ENCODE data around the gene RAB11FIP5. TPM values are rescaled to one million over a fixed set of nuclear protein-coding genes. Genes with fewer than 3 reads are reported as not detected.

Gene RAB11FIP5
- total and polyA plus RNA-seq, 2 experiments from 2014 or later = 4.4 to 16.6 TPM

GRCh38 chr2:73059106-73059505, 53.6 kb downstream of the RAB11FIP5 start (continued):
- TF ChIP-seq, protein P1, sequence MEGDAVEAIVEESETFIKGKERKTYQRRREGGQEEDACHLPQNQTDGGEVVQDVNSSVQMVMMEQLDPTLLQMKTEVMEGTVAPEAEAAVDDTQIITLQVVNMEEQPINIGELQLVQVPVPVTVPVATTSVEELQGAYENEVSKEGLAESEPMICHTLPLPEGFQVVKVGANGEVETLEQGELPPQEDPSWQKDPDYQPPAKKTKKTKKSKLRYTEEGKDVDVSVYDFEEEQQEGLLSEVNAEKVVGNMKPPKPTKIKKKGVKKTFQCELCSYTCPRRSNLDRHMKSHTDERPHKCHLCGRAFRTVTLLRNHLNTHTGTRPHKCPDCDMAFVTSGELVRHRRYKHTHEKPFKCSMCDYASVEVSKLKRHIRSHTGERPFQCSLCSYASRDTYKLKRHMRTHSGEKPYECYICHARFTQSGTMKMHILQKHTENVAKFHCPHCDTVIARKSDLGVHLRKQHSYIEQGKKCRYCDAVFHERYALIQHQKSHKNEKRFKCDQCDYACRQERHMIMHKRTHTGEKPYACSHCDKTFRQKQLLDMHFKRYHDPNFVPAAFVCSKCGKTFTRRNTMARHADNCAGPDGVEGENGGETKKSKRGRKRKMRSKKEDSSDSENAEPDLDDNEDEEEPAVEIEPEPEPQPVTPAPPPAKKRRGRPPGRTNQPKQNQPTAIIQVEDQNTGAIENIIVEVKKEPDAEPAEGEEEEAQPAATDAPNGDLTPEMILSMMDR (conservative IDR thresholded peaks at IDR 0.05; ENCODE audit: low read depth in 2 of 2) = no peak
- TF ChIP-seq POLR2AphosphoS5 (IDR thresholded peaks at IDR 0.05; ENCODE audit: low read depth) = no peak
- TF ChIP-seq EZH2phosphoT487 (IDR thresholded peaks at IDR 0.05; ENCODE audit: unreplicated experiment) = no peak

DNA sequence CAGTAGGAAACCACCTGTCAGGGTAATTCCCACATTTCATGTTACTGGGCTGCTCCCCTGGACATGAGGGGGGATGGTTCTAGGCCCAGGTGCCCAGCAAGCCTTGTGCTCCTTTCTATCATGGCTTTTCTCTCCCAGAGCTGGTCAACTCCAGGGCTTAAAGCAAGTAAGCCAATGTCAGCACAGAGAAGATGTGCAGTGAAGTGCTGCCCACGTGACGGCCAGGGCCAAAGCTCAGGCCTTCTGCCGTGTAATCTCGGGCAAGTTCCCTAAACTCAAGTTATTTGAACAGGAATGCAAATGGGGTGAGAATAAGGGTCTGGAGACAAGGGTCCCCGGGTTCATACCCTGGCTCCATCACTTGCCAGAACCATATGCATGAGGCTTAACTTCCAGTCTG, 57.8 kb downstream of the RAB11FIP5 start:
- peaks cover 11% of the 10 kb centered on the region for H3K4me1 Mint-ChIP-seq
- Histone ChIP-seq H3K27ac (ENCODE audit: low read depth) (no peak overlapping the region), H3K4me3 (no peak overlapping the region), H2AFZ (no peak overlapping the region), H3F3A (replicated peaks; ENCODE audit: low read depth) (no peaks in the 10 kb centered on the region), H3K9me2 (ENCODE audit: insufficient read depth) (no peaks in the 10 kb centered on the region), H3K27me3 (ENCODE audit: insufficient read depth) (no peaks in the 10 kb centered on the region), H3K79me2 (replicated peaks; ENCODE audit: insufficient read depth) (peaks cover 14% of the 10 kb centered on the region), H4K20me1 (replicated peaks; ENCODE audit: insufficient read depth) (peaks cover 12% of the 10 kb centered on the region), H3K4me1 (ENCODE audit: insufficient read depth) (peaks cover 6% of the 10 kb centered on the region; the same call in 1 of the 2 replicates), H3K36me3 (ENCODE audit: insufficient read depth) (peaks cover 13% of the 10 kb centered on the region; the same call in 1 of the 2 replicates), H3K4me2 (no peak overlapping the region)
- H3K27me3 Mint-ChIP-seq (ENCODE audit: insufficient read depth, low read depth, poor library complexity) = peaks cover 5% of the 10 kb centered on the region
- H3K27ac Mint-ChIP-seq = no peak overlapping the region
- H3K9me3 Mint-ChIP-seq = peaks cover 14% of the 10 kb centered on the region
- DNase-seq (ENCODE audit: low spot score) (no peak), ATAC-seq (no peak)
- peaks cover 44% of the 10 kb centered on the region for H3K36me3 Mint-ChIP-seq (ENCODE audit: low read depth)
- H3K4me3 Mint-ChIP-seq = no peak overlapping the region
- no peak for TF ChIP-seq EZH2phosphoT487 (IDR thresholded peaks at IDR 0.05; ENCODE audit: unreplicated experiment)
- no peak for TF ChIP-seq ZNF331 (CRISPR knock-in tag; IDR thresholded peaks at IDR 0.05; ENCODE audit: low read depth)
- no peak for TF ChIP-seq POLR2AphosphoS5 (IDR thresholded peaks at IDR 0.05; ENCODE audit: low read depth)
- TF ChIP-seq JUNB (IDR thresholded peaks at IDR 0.05; ENCODE audit: unreplicated experiment) = no peak
- TF ChIP-seq ETS1 (IDR thresholded peaks at IDR 0.05) = no peak
- TF ChIP-seq STAT1 (IDR thresholded peaks at IDR 0.05; ENCODE audit: unreplicated experiment) = no peak
- no peak for TF ChIP-seq CREB1 (CRISPR knock-in tag; IDR thresholded peaks at IDR 0.05; ENCODE audit: low read depth)
- no peak for TF ChIP-seq ZNF462 (CRISPR knock-in tag; IDR thresholded peaks at IDR 0.05)
- no peak for TF ChIP-seq NANOG (IDR thresholded peaks at IDR 0.05; ENCODE audit: borderline replicate concordance)
- TF ChIP-seq ZNF114 (CRISPR knock-in tag; IDR thresholded peaks at IDR 0.05) = no peak
- TF ChIP-seq EZH2 (IDR thresholded peaks at IDR 0.05; ENCODE audit: low read depth, unreplicated experiment) = no peak
- TF ChIP-seq, protein P1 (conservative IDR thresholded peaks at IDR 0.05; ENCODE audit: low read depth in 2 of 2) = no peak
